HG03175 (cell line): ENCODE data around the gene ABLIM1.

Experiments used
- ATAC-seq: cut with Tn5 transposase; IDR thresholded peaks from one replicate; pipeline ENCODE4 v1.9.1; 2021; ENCODE audit warnings: mild to moderate bottlenecking, moderate library complexity; ENCODE audit not compliant: unreplicated experiment

Gene ABLIM1

DNA sequence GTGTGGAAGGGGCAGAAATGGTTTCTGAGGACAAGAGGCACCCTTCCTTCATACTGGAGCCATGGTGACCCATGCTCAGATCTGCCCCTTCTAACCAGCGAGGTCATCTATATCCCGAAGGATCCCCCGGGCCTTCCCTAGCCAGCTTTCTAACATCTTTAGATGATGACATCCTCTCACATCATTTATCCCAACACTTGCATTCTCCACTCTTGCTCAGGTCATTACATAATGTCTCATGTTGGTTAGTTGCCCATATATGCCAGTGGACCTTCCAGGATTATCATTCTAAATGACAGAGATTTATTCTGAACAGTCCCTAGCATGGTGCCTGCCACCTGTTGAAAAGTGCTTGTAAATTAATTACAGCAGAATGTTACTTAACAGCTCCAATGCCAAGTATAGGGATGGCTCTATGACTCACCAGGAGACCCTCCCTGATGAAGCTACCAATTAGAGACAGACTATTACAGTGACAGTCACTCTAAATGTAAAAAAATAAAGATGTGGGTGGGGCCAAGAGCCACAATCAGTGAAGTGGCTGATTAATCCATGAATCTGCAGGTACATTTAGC, 22.6 kb upstream of the ABLIM1 start:
- no peak for ATAC-seq

DNA sequence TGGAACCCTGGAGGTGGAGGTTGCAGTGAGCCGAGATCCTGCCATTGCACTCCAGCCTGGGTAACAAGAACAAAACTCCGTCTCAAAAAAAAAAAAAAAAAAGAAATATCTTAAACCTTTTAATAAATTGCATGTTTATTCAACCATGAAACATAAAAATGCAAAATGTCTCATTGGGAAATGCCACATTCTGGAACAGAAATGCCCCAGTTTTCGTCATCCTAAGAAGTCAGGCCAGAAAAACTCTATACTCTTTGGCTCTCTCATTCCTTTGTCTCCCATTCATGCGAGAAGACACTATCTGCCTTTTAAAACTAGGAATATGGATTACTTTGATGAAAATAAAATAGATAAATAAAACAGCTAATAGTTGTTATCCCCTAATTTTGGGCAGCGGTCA, 21.5 kb upstream of the ABLIM1 start:
- ATAC-seq: no peak

DNA sequence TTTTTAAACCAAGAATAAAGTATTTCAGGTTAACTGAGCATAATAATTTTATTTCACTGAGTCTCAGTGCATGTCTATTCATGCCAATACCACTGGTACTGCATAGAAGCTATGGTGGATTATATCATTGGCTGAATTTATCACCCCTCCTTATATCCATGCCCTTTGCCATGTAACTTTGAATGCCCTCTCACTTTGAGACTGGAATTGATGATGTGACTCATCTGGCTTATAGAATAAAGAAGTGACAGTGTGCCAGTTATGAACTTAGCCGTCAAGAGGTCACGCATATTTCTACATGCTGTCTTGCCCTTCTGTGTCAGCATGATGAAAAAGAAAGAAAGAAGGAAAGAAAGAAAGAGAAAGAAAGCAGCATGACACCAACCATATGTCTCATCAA, 20.7 kb upstream of the ABLIM1 start:
- ATAC-seq: no peak

DNA sequence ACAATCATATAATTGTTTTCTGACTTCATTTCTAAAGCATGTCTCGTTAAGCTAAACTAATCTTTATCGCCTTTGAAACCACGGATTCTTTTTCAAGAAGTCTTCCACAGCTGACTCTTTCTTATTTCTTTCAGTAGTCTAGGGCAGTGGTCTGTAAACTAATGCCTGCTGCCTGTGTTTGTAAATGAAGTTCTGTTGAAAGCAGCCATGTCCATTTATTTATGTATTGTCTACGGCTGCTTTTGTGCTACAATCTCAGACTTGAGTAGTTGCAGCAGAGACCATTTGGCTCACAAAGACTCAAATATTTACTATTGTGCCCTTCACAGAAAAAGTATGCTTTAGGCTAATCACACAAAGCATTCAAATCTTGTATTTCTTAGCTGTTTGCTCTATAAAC, 20.3 kb upstream of the ABLIM1 start:
- ATAC-seq: no peak

DNA sequence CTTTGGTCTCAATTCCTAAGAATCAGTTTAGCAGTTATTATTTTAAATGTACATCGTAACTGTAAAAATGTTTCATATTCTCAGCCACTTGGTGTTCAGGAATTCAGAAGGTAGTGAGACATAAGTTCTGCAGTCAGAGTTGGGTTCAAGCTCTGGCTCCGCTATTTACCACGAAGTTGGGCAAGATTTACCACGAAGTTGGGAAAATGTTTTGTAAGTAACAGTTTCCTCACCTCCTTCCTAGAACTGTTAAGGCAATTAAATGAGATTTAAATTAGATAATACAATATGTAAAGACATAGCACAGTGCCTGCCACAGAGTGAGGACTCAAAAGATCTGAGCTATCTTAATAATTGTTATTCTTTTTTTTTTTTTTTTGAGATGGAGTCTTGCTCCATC, 16.3 kb upstream of the ABLIM1 start:
- ATAC-seq: no peak

DNA sequence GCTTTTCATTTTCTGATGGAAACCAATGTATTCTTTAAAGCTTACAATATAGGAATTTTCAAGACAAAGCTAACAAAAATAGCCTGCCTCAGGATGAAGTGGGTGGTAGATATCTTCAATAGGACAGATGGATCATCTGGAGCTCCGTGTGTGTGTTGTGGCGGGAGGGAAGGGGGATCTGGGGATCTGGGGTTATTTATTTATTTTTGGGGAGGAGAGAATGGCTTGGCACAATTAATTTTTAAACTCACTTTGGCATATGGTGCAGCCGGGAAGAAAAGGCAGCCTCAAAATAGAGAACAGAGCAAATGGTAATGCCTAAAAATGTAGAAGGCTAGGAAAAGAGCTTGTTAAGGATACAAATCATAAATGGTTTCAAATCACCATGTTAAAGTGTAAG, 11.6 kb upstream of the ABLIM1 start:
- no peak for ATAC-seq

DNA sequence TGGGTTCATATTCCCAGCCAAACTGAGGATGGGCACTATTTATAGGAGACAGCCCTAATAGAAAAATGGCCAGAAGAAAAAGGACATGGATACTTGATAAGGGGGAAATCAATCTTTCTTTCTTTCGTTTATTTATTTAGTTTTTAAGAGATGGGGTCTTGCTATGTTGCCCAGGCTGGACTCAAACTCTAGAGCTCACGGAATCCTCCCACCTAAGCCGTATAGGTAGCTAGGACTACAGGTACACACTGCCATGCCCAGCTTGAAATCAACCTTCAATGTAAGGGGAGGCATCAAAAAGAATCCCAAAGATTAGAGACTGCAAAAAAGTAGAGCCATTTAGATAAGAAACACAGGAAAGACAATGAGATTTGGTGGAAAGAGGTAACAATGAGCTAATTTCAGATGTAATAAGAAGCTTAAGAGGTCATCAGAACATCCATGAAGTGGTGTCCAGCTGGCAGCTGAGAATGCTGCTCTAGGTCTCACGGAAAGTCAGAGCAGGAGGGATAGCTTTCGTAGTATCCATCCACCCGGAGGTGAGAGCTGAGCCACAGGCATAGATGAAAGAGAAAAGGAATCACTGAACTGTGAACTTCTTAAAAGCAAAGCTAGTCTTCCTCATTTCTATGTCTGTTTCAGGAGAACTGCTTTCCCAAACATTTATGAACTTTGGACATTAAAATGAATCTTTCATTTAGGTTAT, 10.5 kb upstream of the ABLIM1 start:
- no peak for ATAC-seq

DNA sequence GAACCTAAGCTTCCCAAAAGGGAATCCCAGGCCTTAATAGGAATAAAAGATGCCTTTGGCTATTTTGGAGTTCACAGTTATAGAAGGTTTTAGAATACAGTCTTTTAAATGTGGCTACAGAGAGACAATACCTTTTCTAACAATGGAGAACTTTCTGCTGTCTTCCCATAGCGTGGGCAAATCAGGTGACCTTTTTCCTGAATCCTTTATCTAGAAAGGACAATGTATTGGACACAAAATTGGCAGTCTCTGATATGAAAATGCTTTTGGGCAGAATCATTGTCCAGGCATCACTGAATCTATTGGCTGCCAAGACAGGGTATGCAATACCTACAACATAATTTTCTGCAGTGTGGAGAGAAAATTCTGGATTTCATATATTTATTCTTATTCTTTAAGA, 7.8 kb upstream of the ABLIM1 start:
- no peak for ATAC-seq

DNA sequence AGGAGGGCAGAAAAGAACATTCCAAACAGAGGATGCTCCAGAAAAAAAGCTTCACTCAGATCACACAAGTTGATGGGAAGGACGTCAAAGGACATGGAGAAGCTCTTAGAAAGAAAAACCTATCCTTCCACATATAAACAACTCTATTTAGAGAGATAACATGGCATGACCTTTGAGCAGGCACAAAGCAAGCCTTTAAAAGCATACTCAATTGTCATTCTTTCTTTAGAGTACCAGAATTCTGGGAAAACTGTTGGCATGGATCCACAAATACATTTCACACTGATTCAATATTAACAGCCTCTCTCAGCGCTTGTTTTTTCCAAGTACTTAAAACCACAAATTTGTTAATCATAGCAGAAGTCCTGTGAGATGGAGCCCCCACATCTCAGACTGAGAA, 7.3 kb upstream of the ABLIM1 start:
- no peak for ATAC-seq

DNA sequence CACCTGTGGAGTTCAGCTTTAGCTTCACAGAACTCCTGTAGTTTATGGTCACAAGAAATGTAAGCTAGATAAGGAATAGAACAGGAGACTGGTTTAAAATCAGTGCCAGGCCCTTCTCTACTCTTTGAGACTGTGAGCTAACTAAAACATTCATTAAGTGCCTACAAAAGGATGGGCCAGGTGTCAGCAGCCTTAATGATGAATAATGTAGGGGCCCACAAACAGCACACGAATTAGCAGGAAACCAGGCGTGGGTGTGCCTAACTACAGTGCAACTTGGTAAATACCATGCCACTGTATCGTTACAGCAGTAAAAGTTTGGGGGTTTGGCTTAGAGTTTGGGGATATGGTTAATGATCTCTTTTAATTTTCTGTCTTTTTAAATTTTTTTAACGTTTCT, 6.1 kb upstream of the ABLIM1 start:
- ATAC-seq: no peak

DNA sequence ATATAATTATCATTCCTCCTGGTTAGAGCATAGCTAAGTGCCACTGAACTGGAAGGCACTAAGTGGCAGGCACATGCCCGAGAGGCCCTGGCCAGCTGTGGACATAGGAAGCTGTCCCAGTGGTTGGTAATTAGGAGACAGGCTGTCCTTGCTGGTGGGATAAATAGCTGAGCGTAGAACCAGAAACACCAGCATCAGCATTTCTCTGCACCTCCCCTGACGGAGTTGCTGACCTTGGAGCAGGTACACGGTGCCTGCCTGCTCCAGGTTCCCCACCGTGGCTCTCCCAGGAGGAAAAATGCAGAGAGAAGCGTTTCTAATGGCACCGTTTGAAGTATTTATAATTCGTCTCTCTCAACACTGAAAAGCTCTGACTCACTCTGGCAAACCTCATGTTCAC, 5.6 kb upstream of the ABLIM1 start:
- no peak for ATAC-seq

DNA sequence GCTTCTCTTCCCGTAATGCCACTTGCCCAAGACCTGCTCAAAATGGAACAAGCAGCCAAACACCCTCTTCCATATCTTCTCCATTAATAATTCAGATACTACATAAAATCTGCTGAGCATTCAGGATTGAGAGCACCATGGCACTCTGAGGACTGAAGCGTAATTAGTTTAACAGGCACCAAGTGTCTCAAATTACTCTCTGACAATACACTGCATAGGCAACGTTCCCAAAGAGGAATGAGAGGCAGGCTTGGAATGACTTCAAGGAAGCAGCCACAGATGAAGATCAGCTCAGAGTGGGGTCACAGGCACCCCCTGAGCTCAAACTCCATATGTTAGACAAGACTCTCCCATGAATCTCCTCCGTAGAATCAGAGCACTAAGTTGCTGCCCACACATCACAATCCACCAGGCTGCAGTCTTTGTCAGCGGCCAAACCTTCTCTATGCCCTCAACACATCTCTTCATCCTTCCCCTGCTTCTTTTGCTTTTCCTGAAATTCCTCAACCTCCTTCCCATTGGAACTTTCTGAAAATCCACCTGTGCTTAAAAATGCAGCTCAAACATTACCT, 4.7 kb upstream of the ABLIM1 start:
- no peak for ATAC-seq

DNA sequence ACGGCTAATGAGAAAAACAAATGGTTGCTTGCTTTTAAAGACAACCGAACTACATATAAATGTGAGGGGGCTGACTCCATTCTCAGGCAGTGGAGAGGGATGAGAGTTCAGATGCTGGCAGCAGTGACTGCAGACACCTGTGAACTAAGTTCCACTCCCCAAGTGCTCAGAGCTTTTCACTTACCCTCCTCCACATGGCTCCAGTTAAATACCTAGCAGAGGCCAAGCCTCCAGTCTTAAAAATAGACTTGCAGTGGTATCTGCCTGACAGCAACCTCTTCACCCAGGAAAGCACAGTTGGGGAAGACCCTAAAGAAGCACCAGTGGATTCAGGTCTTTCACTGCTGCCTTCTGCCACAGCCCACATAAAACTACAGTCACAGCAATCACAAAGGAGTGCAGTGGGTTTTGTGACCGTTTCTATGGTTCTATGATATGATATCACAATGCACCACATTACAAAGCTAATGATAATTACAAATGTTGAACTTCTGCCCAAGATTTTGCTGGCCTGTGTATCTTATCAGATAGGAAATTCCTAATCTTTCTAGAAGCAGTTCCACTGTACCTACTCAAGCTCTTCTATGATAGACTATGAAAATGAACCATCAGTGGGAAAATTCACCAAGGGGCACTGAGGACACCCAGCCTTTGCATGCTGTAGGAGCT, 3.3 kb upstream of the ABLIM1 start:
- ATAC-seq: no peak

DNA sequence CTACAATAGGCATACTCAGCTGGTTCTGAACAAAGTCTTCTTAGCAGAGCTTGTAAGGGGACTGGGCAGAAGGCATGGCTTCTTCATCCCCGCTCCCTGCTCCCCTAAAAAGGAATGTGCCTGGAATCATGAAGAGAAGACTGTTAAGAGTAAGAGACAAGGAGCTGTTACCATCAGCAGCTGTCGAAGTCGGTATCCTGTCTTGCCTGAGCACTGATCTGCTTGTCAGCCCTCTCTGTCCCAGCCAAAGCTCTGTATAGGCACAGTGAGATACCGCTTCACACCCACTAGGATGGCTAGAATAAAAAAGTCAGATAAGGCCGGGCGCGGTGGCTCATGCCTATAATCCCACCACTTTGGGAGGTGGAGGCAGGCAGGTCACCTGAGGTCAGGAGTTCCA, 2.4 kb downstream of the ABLIM1 start:
- ATAC-seq: no peak

DNA sequence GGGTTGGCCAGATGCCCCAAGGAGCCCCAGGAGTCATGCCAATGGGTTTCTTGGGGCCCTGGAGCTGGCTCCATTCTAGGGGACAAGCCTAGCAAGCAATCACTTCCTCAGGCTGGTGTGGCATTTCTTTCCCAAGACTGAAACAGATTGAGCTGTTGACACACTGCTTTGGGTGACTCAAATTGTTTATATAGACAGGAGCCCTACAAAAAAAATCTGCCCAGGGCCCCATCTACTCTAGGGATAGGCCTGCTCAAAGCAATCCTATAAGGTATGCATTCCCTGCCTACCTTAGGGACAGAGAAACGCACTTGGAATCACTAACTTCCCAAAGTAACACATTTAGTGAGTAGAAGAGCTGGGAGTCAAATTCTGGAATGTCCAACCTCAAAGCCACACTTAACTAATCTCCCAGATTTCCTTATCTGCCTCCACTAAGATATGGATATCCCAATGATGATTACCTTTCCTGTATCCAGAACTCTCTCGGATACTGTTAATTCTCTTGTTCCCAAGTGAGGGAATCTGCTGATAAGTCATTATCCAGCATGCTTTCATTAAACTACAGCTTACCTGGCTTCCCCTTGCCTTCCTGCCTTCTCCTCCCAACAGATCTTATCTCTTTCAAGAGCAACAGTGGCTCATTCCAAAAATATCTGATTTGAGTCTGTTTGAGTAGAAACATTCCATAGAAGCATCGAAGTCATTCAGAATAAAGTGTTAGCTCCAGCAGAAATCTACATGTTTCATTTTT, 3.1 kb downstream of the ABLIM1 start:
- ATAC-seq: no peak

DNA sequence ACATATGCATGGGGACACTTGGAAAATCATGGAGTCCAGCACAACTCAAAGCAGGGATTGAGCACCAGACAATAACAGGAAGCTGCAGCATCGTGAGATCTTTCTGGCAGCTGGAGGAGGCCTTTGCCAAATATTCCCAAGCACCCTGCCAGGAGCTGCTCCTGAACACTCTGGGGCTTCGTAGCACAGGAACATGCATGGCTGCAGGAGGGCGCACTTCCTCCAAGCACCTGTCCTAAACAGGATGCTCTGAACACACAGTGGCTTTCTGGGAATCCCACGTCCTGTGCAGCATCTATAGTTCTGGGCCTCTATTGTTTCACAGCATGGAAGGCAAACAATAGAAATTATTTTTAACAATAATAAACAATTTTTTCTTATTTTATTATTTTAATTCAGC, 4.1 kb downstream of the ABLIM1 start:
- no peak for ATAC-seq

DNA sequence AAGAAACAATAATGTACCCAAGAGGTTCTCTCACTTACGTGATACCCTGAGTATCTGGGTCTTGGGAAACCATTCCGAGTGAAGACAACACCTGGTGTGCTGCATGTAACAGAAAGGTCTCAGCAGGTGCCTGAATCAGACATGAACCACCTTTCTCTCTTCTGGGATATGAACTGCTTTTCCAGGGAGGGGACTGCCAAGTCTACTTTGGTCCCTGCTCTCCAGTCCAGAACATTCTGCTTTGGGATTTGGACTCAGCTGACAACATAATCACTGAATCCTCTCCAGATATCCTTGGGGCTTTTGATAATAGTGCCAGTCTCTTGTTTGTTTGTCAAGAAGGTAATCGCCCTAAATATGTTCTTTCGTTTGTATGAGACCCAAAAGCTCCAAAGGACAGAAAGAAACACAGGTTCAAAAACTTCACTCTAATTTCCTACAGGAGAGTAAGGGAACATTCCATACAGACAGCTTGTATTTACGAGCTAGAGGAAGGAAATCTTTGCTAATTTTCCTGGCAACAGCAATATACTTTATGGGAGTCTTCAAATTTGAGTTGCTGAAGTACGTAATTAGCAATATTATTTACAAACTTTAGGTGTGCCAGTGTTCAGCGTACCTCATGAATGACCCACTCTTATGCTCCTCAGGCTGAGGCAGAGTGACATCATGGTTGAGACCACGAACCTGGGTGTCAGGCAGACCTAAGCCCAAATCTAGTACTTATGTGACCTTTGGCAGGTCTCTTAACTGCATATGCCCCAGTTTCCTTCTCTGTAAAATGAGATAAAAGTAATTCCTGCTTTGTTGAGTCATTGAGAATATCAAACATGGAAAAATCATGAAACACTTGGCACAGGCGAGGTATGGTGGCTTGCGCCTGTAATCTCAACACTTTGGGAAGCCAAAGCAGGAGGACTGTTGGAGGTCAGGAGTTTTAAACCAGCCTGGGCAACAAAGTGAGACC, 5.4 kb downstream of the ABLIM1 start:
- no peak for ATAC-seq

DNA sequence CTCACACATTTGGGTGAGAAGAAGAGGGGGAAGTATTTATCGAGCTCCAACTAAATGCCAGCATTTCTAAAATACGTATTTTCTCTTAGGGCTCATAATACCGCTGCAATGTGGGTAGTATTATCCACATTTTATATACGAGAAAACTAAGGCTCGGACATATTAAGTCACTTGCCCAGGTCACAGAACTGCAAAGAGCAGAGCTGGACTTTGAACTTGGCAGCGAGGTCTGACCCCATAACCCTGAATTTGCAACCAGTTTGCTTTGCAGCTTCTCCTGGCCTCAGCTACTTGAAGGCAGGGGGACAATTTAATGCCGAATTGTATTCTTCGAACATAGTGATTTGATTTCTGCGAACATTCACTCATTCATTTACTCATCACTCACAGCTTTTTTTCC, 7.2 kb downstream of the ABLIM1 start:
- ATAC-seq: no peak

DNA sequence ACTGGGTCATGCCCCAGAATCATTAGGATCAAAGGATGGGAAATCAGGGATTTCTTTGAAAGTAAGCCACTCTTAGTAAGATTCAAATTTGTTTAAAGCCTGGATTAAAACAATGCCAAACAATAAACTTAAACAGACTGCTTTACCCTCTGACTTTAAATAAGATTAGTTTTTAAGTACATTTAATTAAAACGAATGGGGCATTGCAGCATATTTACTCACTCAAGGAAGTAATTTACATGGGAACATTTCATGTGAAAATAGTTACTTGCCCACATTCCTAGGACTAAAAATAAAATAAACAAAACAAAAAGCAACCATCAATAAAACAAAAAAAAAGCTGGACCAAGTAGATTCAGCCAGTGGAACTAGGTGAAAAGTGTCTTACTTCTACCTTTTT, 7.8 kb downstream of the ABLIM1 start:
- no peak for ATAC-seq

DNA sequence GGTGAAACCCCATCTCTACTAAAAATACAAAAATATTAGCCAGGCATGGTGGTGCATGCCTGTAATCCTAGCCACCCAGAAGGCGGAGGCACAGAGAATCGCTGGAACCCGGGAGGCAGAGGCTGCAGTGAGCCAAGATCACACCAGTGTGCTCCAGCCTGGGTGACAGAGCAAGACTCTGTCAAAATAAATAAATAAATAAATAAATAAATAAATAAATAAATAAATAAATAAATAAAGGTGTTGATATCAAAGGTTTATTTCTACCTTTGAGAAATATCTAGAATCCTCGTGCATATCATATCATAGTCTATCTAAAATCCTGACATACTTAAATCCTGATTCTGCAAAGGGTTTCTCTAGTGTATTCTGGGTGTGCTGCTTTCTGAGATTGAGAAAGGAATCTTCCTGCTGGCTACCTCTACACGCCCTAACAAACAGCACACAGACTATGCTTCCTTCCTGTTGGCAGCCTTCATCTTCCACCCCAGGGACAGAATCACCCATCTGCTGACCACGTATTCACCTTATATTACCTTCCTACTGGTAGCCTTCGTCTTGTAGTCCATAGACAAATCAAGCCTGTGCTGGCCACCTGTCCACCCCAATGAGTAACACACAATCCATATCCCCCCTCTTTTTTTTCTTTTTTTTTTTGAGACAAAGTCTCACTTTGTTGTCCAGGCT, 8.7 kb downstream of the ABLIM1 start:
- no peak for ATAC-seq
